ENCODE results near the gene DBNDD2. TPM values are rescaled to one million over a fixed set of nuclear protein-coding genes. Genes with fewer than 3 reads are reported as not detected.

Gene DBNDD2
- total RNA-seq, 2 experiments from 2014 or later, result 13.2 to 15.7 TPM

DNA sequence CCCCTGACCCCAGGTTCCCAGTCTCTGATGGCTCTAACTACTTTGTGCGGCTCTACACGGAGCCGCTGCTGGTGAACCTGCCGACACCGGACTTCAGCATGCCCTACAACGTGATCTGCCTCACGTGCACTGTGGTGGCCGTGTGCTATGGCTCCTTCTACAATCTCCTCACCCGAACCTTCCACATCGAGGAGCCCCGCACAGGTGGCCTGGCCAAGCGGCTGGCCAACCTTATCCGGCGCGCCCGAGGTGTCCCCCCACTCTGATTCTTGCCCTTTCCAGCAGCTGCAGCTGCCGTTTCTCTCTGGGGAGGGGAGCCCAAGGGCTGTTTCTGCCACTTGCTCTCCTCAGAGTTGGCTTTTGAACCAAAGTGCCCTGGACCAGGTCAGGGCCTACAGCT is 17.5 kb downstream of the DBNDD2 start:
- no peaks in the 10 kb centered on the region for H3K9me3 Mint-ChIP-seq
- intact Hi-C loops (cut with DNase I, micrococcal nuclease), result no loop called here
- ChIA-PET POLR2A (no interaction called here), CTCF (no interaction called here)
- Histone ChIP-seq H3K4me3 (ENCODE audit: low read length) (no peak overlapping the region), H3K4me1 (ENCODE audit: insufficient read depth, low read length) (no peaks in the 10 kb centered on the region), H3K36me3 (ENCODE audit: insufficient read depth, low read length) (peaks cover 59% of the 10 kb centered on the region), H3K9me3 (ENCODE audit: control insufficient read depth in 1 of 2, insufficient read depth in 1 of 2, low read length in 2 of 2) (no peaks in the 10 kb centered on the region), H3K27me3 (ENCODE audit: control insufficient read depth in 1 of 2, insufficient read depth in 2 of 2, low read length in 2 of 2) (no peaks in the 10 kb centered on the region), H3K27ac (ENCODE audit: low read depth in 1 of 2, low read length in 2 of 2) (no peak overlapping the region)
- H3K27ac Mint-ChIP-seq, result no peak overlapping the region
- TF ChIP-seq, protein P1, sequence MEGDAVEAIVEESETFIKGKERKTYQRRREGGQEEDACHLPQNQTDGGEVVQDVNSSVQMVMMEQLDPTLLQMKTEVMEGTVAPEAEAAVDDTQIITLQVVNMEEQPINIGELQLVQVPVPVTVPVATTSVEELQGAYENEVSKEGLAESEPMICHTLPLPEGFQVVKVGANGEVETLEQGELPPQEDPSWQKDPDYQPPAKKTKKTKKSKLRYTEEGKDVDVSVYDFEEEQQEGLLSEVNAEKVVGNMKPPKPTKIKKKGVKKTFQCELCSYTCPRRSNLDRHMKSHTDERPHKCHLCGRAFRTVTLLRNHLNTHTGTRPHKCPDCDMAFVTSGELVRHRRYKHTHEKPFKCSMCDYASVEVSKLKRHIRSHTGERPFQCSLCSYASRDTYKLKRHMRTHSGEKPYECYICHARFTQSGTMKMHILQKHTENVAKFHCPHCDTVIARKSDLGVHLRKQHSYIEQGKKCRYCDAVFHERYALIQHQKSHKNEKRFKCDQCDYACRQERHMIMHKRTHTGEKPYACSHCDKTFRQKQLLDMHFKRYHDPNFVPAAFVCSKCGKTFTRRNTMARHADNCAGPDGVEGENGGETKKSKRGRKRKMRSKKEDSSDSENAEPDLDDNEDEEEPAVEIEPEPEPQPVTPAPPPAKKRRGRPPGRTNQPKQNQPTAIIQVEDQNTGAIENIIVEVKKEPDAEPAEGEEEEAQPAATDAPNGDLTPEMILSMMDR (IDR thresholded peaks at IDR 0.05), result no peak
- no peaks in the 10 kb centered on the region for H3K27me3 Mint-ChIP-seq
- DNase-seq (no peak), ATAC-seq (ENCODE audit: poor library complexity) (no peak)
- no peaks in the 10 kb centered on the region for H3K4me1 Mint-ChIP-seq (ENCODE audit: low read depth)
- H3K4me3 Mint-ChIP-seq, result no peak overlapping the region
- peaks cover 75% of the 10 kb centered on the region for H3K36me3 Mint-ChIP-seq (ENCODE audit: low read depth)

DNA sequence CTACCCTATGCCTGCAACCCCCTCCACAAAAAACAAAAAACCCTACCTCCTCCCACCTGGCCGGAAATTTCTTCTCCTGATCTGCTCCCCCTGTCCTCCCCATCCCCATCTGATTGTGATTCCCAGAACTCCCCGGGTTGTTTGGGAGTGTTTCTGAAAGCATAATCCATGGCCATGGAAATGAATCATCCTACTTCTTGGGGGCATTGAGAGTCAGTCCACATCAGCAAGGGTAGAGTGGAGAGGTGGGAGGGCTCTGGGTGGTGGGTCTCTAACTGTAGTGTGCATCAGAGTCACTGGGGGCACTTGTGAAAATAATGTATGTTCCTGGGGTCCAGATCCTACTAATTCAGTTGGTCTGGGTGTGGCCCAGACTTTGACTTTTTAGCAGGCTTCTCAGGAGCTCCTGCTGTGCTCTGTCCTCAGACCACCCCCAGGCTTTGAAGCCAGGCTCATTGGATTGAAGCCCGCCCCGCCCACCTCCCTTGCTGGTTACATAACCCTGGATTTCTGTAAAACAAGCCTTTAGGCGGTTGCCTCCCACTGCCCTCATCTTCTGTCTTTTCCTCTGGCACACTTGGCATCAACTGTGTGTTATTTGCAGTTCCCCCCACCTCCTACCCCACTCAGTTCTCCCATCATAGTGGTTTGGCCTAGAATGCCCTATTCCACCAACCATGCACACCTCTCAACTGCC is 18.4 kb downstream of the DBNDD2 start:
- ChIA-PET CTCF (no interaction called here), POLR2A (interaction anchor here (3.8 kb wide), 1 partner anchor 53 kb away, joined by 13 read pairs; no protein-coding TSS in a partner anchor)
- H3K4me1 ChIP-seq (ENCODE audit: insufficient read depth, low read length), result no peaks in the 10 kb centered on the region
- H3K36me3 ChIP-seq (ENCODE audit: insufficient read depth, low read length), result peaks cover 50% of the 10 kb centered on the region
- no peak overlapping the region for H3K4me3 ChIP-seq (ENCODE audit: low read length)
- no peak overlapping the region for H3K27ac ChIP-seq (ENCODE audit: low read depth in 1 of 2, low read length in 2 of 2)
- H3K27me3 ChIP-seq (ENCODE audit: control insufficient read depth in 1 of 2, insufficient read depth in 2 of 2, low read length in 2 of 2), result no peaks in the 10 kb centered on the region
- no peaks in the 10 kb centered on the region for H3K9me3 Mint-ChIP-seq
- H3K27me3 Mint-ChIP-seq, result no peaks in the 10 kb centered on the region
- no peak for DNase-seq
- no peaks in the 10 kb centered on the region for H3K9me3 ChIP-seq (ENCODE audit: control insufficient read depth in 1 of 2, insufficient read depth in 1 of 2, low read length in 2 of 2)
- peak overlapping the region; percentile 11 for H3K4me3 Mint-ChIP-seq
- H3K27ac Mint-ChIP-seq, result no peak overlapping the region
- no peaks in the 10 kb centered on the region for H3K4me1 Mint-ChIP-seq (ENCODE audit: low read depth)
- TF ChIP-seq, protein P1 (IDR thresholded peaks at IDR 0.05), result no peak
- peaks cover 66% of the 10 kb centered on the region for H3K36me3 Mint-ChIP-seq (ENCODE audit: low read depth)
- intact Hi-C loops (cut with DNase I, micrococcal nuclease), result no loop called here
- peak; percentile 18 for ATAC-seq (ENCODE audit: poor library complexity)

DNA sequence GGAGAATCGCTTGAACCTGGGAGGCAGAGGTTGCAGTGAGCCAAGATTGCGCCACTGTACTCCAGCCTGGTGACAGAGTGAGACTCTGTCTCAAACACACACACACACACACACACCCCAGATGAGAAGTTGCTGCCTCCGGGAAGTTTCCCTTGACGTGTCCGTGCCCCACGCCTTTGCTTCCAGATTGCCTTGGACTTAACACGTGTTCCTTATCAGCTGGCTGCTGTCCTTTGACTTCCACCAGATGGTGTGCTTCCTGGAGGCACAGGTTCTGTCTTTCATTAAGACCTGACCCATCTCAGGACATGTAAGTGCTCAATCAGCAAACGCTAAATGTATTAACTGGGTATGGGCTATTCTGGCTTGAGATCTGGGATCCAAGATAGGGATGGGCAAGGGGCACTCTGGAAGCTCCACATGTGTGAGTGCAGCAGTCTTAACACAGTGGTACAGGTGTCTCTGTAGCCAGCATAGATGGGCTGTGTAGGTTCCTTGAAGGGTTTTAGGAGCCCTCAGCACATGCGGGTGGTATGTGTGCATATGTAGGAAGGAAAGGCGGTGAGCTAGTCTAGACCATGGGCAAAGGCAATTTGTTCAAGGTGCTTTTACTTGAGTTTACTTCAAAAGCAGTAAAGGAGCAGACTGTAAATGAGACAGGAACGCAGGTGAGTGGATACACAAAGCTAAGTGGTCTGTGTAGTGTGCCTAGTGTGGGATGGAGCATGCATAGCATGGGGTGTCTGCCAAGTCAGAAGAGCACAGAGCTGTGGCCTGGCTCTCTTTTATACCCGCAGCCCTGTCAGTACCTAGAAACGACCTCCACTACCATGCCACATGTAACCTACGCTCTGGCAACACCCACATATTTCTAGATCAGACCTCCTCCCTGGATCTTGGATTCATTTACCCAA is 19.4 kb downstream of the DBNDD2 start:
- Histone ChIP-seq H3K4me1 (ENCODE audit: insufficient read depth, low read length) (no peaks in the 10 kb centered on the region), H3K27ac (ENCODE audit: low read depth in 1 of 2, low read length in 2 of 2) (no peak overlapping the region), H3K36me3 (ENCODE audit: insufficient read depth, low read length) (peaks cover 41% of the 10 kb centered on the region), H3K9me3 (ENCODE audit: control insufficient read depth in 1 of 2, insufficient read depth in 1 of 2, low read length in 2 of 2) (no peaks in the 10 kb centered on the region), H3K4me3 (ENCODE audit: low read length) (no peak overlapping the region), H3K27me3 (ENCODE audit: control insufficient read depth in 1 of 2, insufficient read depth in 2 of 2, low read length in 2 of 2) (no peaks in the 10 kb centered on the region)
- ATAC-seq (ENCODE audit: poor library complexity) (no peak), DNase-seq (no peak)
- intact Hi-C loops (cut with DNase I, micrococcal nuclease), result no loop called here
- no peaks in the 10 kb centered on the region for H3K27me3 Mint-ChIP-seq
- no peak overlapping the region for H3K4me3 Mint-ChIP-seq
- ChIA-PET POLR2A (interaction anchor here (3.8 kb wide), 1 partner anchor 54 kb away, joined by 13 read pairs; no protein-coding TSS in a partner anchor), CTCF (interaction anchor here (0.6 to 1.5 kb wide), 3 partner anchors 10 to 54 kb away, joined by 3 to 5 read pairs (median 3); no protein-coding TSS in a partner anchor)
- no peak overlapping the region for H3K27ac Mint-ChIP-seq
- peaks cover 55% of the 10 kb centered on the region for H3K36me3 Mint-ChIP-seq (ENCODE audit: low read depth)
- no peaks in the 10 kb centered on the region for H3K4me1 Mint-ChIP-seq (ENCODE audit: low read depth)
- TF ChIP-seq, protein P1 (IDR thresholded peaks at IDR 0.05), result no peak
- no peaks in the 10 kb centered on the region for H3K9me3 Mint-ChIP-seq

Measured in CD4-positive, alpha-beta T cell (primary cell).